ENCODE data around the gene SCYL2. TPM values are rescaled to one million over a fixed set of nuclear protein-coding genes. Genes with fewer than 3 reads are reported as not detected.

The SCYL2 gene
- total RNA-seq, 1 experiment from 2014 or later: 41.4 TPM

- no peak overlapping the region for H3K23ac ChIP-seq (ENCODE audit: insufficient read length, low read depth, low read length)
- no peak overlapping the region for H3K18ac ChIP-seq (ENCODE audit: insufficient read length, low read depth, low read length)
- H2BK15ac ChIP-seq (ENCODE audit: low read depth, low read length): no peak overlapping the region
- no peak overlapping the region for H3T11ph ChIP-seq (ENCODE audit: low read length)
- WGBS (ENCODE audit: extremely low coverage, insufficient read length, low lambda C conversion rate): no CpG with 5 or more reads among the region's 1 CpG
- H4K91ac ChIP-seq (ENCODE audit: insufficient read length, low read depth, low read length): no peak overlapping the region
- H3K9ac ChIP-seq (ENCODE audit: extremely low read depth, insufficient read length, low read length): no peak overlapping the region
- no peak overlapping the region for H3K27ac ChIP-seq (ENCODE audit: insufficient read length, low read depth, low read length)
- H3K27me3 ChIP-seq (ENCODE audit: insufficient read depth, low read length): no peaks in the 10 kb centered on the region
- no peak overlapping the region for H2AFZ ChIP-seq (ENCODE audit: low read length)
- H3K23me2 ChIP-seq (ENCODE audit: insufficient read length, low read depth, low read length, poor library complexity, severe bottlenecking): no peaks in the 10 kb centered on the region
- no peak overlapping the region for H3K4ac ChIP-seq (ENCODE audit: low read depth, low read length)
- Mint-ChIP-seq H3K9me3 (no peaks in the 10 kb centered on the region), H3K27me3 (ENCODE audit: low read depth) (no peaks in the 10 kb centered on the region), H3K27ac (no peak overlapping the region), H3K36me3 (ENCODE audit: insufficient read depth in 1 of 3, low read depth in 3 of 3) (peaks cover 0 to 4% (median 0%) of the 10 kb centered on the region in 3 experiments; a peak in 2 of 7 replicates), H3K4me1 (no peaks in the 10 kb centered on the region), H3K4me3 (no peak overlapping the region)
- TF ChIP-seq CTCF (conservative IDR thresholded peaks at IDR 0.05): no peak
- H2BK120ac ChIP-seq (ENCODE audit: low read depth, low read length, poor library complexity, severe bottlenecking): no peak overlapping the region
- H3K79me1 ChIP-seq (ENCODE audit: insufficient read depth, low read depth, low read length, poor library complexity, severe bottlenecking): no peaks in the 10 kb centered on the region
- no peak overlapping the region for H2AK5ac ChIP-seq (ENCODE audit: insufficient read length, low read length)
- H4K8ac ChIP-seq (replicated peaks; ENCODE audit: insufficient read length, low read depth, low read length): no peak overlapping the region
- H3K14ac ChIP-seq (ENCODE audit: insufficient read depth, low read length): no peak overlapping the region
- H3K4me2 ChIP-seq (ENCODE audit: insufficient read depth, insufficient read length, low read length): no peak overlapping the region
- H3K4me1 ChIP-seq (ENCODE audit: insufficient read depth, low read length): no peaks in the 10 kb centered on the region
- no peak overlapping the region for H2BK20ac ChIP-seq (ENCODE audit: low read depth, low read length, poor library complexity, severe bottlenecking)
- no peak overlapping the region for H2BK5ac ChIP-seq (ENCODE audit: insufficient read length, low read length)
- H4K5ac ChIP-seq (ENCODE audit: insufficient read length, low read depth, low read length): no peak overlapping the region
- no peak overlapping the region for H2BK12ac ChIP-seq (ENCODE audit: insufficient read length, low read depth, low read length)
- H3K9me3 ChIP-seq (ENCODE audit: control insufficient read depth, low read depth, low read length): no peaks in the 10 kb centered on the region
- DNase-seq: no peak
- H3K56ac ChIP-seq (ENCODE audit: insufficient read length, low read depth, low read length): no peak overlapping the region
- no peaks in the 10 kb centered on the region for H4K20me1 ChIP-seq (ENCODE audit: control insufficient read depth, insufficient read depth, insufficient read length)
- no peaks in the 10 kb centered on the region for H3K79me2 ChIP-seq (ENCODE audit: insufficient read depth, low read length)
Observed at GRCh38 chr12:100253437-100253836, 13.5 kb upstream of the SCYL2 start.

Measured in H9 (cell line).